WERI-Rb-1 (cell line): ENCODE data around the gene YPEL5.
"Not testable (repeated sequence)": the region's sequence is repeated elsewhere in the genome, so short reads cannot be mapped to it uniquely, and the experiment has no call there.

Experiments
- DNase-seq: peaks from one replicate; pipeline ENCODE4 v3.0.0-alpha.2; 2020
- H3K27ac ChIP-seq: fragments of 250-450 bp; sonication (Bioruptor Pico); 2 replicates; pipeline ENCODE4 v1.5.1; 2020; ENCODE audit warnings: mild to moderate bottlenecking, moderate library complexity
- H3K27me3 ChIP-seq: fragments of 250-450 bp; sonication (Bioruptor Pico); 2 replicates; pipeline ENCODE4 v1.5.1; 2021; ENCODE audit warnings: mild to moderate bottlenecking, low read depth, moderate library complexity; ENCODE audit not compliant: insufficient read depth, severe bottlenecking
- H3K36me3 ChIP-seq: fragments of 250-450 bp; sonication (Bioruptor Pico); 2 replicates; pipeline ENCODE4 v1.5.1; 2020; ENCODE audit warnings: mild to moderate bottlenecking, moderate library complexity
- H3K4me3 ChIP-seq: 2 replicates; pipeline ENCODE4 v1.5.1; 2011; ENCODE audit warnings: low read depth, mild to moderate bottlenecking, control low read depth, low read length
- H3K9me3 ChIP-seq: fragments of 250-450 bp; sonication (Bioruptor Pico); 2 replicates; pipeline ENCODE4 v1.5.1; 2021; ENCODE audit warnings: mild to moderate bottlenecking, moderate library complexity; ENCODE audit not compliant: severe bottlenecking
- CTCF ChIP-seq: IDR thresholded peaks from 2 replicates; pipeline ENCODE4 v1.5.1; 2011; ENCODE audit warnings: low read depth, mild to moderate bottlenecking, control low read depth, inconsistent platforms, low read length

Gene YPEL5

DNA sequence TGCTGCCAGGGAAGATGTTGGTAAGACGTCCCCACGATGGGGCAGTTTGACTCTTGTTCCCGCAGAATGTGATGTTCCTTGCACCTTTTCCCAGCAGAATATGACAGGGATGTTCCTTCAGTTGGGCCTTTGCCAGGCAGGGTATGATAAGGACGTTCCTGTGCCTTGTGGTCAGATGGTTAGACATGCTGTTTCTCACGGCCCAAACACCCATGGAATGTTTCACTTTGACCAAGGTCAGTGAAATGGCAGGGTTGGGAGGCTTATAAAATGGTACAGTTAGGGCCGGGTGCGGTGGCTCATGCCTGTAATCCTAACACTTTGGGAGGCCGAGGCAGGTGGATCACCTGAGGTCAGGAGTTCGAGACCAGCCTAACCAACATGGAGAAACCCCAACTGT, 40.3 kb upstream of the YPEL5 start:
- Histone ChIP-seq H3K9me3 (no peaks in the 10 kb centered on the region), H3K27me3 (no peaks in the 10 kb centered on the region), H3K36me3 (no peaks in the 10 kb centered on the region), H3K27ac (no peak overlapping the region), H3K4me3 (no peak overlapping the region)
- no peak for DNase-seq
- TF ChIP-seq CTCF = no peak

DNA sequence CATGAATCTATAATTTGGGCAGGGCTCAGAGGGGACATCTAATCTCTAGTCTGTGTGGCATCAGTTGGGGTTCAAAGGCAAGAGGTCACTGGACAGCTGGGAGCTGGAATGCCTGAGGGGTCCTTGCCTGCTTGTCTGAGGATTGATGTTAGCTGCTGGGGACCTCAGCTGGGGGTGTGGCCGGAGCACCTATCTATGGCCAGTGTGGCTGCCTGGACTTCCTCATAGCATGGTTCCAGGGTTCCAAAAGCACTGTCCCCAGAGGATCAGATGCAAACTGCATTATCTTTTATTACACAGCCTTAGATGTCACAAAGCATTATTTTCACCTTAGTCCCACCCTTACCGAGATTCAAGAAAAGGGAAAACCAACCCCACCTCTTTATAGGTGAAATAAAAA, 38.6 kb upstream of the YPEL5 start:
- no peak for DNase-seq
- Histone ChIP-seq H3K9me3 (no peaks in the 10 kb centered on the region), H3K4me3 (no peak overlapping the region), H3K27me3 (no peaks in the 10 kb centered on the region), H3K27ac (no peak overlapping the region), H3K36me3 (no peaks in the 10 kb centered on the region)
- TF ChIP-seq CTCF = no peak

DNA sequence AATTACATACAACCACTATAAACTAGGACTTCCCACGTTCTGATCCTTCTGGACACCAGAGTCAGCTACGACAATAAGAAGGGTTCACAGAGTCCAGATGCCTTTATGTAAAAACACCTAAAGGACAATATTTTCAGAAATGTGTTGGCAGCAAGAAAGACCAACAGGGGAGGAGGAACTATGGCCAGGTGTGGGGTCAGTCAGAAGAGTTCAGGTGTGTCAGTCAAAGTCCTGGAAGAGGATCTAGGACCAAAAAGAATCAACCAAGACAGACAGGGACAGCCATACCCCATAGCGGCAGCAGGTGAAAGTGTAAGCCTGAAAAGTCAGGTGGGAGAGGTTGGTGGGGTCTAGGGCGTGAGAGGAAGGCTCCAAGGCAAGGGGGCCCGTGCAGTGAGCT, 38.0 kb upstream of the YPEL5 start:
- no peaks in the 10 kb centered on the region for H3K36me3 ChIP-seq
- no peak overlapping the region for H3K27ac ChIP-seq
- no peaks in the 10 kb centered on the region for H3K27me3 ChIP-seq
- TF ChIP-seq CTCF = no peak
- H3K9me3 ChIP-seq = no peaks in the 10 kb centered on the region
- H3K4me3 ChIP-seq = no peak overlapping the region
- DNase-seq = no peak

DNA sequence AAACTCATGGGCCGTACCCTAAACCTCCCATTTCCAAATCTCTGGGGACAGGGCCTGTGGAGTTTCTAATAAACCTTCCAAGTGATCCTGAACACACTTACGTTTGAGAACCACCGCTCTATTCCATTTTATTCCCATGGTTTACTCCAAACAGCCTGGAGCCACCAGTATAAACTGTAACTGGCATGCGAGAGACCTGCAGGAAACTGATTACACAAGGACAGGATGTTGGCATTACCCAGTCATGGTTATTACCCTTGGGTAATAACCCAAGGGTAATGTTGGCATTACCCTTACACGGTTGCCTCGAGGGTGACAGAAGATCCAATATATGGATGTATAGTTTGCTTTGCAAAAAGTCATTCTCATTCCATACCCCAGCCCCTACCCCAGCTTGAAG, 37.0 kb upstream of the YPEL5 start:
- TF ChIP-seq CTCF = no peak
- Histone ChIP-seq H3K9me3 (no peaks in the 10 kb centered on the region), H3K27me3 (no peaks in the 10 kb centered on the region), H3K27ac (no peak overlapping the region), H3K36me3 (no peaks in the 10 kb centered on the region), H3K4me3 (no peak overlapping the region)
- DNase-seq = no peak

DNA sequence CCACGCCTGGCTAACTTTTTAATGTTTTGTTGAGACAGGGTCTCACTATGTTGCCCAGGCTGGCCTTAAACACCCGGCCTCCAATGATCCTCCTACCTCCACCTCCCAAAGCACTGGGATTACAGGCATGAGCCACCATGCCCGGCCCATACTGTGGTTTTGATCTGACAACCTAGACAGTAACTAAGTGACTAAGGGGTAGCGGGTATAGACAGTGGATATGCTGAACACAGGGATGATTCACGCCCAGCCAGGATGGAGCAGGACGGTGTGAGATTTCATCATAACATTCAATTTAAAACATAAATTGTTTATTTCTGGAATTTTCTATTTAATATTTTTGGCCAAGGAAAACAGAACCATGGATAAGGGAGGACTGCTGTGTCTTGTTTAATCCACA, 36.0 kb upstream of the YPEL5 start:
- no peak overlapping the region for H3K4me3 ChIP-seq
- no peaks in the 10 kb centered on the region for H3K9me3 ChIP-seq
- no peak for TF ChIP-seq CTCF
- H3K27me3 ChIP-seq = no peaks in the 10 kb centered on the region
- no peak for DNase-seq
- H3K27ac ChIP-seq = no peak overlapping the region
- no peaks in the 10 kb centered on the region for H3K36me3 ChIP-seq

DNA sequence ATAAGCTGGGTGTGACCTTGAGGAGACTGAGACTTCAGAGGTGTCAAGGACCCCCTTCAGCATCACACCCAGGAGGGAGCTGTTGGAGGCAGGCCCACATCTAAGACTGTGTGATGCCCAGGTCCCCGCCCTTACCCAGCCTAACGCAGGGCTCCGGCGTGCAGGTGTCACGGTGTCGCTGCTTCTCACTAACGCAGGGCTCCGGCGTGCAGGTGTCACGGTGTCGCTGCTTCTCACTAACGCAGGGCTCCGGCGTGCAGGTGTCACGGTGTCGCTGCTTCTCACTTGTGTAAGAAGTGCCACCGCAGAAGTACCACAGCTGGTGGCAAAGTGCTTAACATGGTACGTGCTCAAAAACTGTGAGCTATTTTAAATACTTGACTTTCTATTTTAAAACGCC, 35.6 kb upstream of the YPEL5 start:
- H3K4me3 ChIP-seq, H3K27me3 ChIP-seq, H3K9me3 ChIP-seq, H3K27ac ChIP-seq, DNase-seq, H3K36me3 ChIP-seq: not testable (repeated sequence)
